Esophagus (tissue), 2 donors: Measurements from ENCODE around the gene DOCK10. TPM values are rescaled to one million over a fixed set of nuclear protein-coding genes. Genes with fewer than 3 reads are reported as not detected.

ENCODE experiments used
- H3K27ac ChIP-seq, 2 donors: one replicate each; pipeline ENCODE4 v1.5.1; 2013; ENCODE audit warnings: low read depth in 2 of 2, mild to moderate bottlenecking in 2 of 2, inconsistent platforms in 1 of 2, low read length in 1 of 2, moderate library complexity in 1 of 2
- H3K27me3 ChIP-seq, 2 donors: one replicate each; pipeline ENCODE4 v1.6.1; 2013; ENCODE audit warnings: low read length in 2 of 2, control low read depth in 1 of 2, mild to moderate bottlenecking in 1 of 2; ENCODE audit not compliant: insufficient read depth in 2 of 2, control insufficient read depth in 1 of 2
- H3K36me3 ChIP-seq, 2 donors: one replicate each; pipeline ENCODE4 v1.6.1; 2013; ENCODE audit warnings: low read length in 1 of 2; ENCODE audit not compliant: control insufficient read depth in 2 of 2, insufficient read depth in 2 of 2
- H3K4me1 ChIP-seq, 2 donors: one replicate each; pipeline ENCODE4 v1.6.1; 2013; ENCODE audit warnings: low read length in 1 of 2; ENCODE audit not compliant: control insufficient read depth in 2 of 2, insufficient read depth in 2 of 2
- H3K4me3 ChIP-seq, 2 donors: one replicate each; pipeline ENCODE4 v1.5.1; 2013; ENCODE audit warnings: low read length in 2 of 2, mild to moderate bottlenecking in 2 of 2, low read depth in 1 of 2, moderate library complexity in 1 of 2
- H3K9me3 ChIP-seq, 2 donors: one replicate each; pipeline ENCODE4 v1.6.1; 2013; ENCODE audit warnings: mild to moderate bottlenecking in 2 of 2, low read depth in 1 of 2, low read length in 1 of 2, moderate library complexity in 1 of 2; ENCODE audit not compliant: control insufficient read depth in 2 of 2, insufficient read depth in 1 of 2
- WGBS, 2 donors: extraction: QIAGEN DNeasy Blood & Tissue Kit; methylation state at CpG; one replicate each; pipeline ENCODE4 v1.1.7; 2013; 5-methylcytosine and 5-hydroxymethylcytosine counted together
- polyA plus RNA-seq, 2 donors: library from polyadenylated mRNA; stranded (reverse); fragments of 200-250 nt; gene quantifications; one replicate each; pipeline ENCODE4 v1.2.3, GENCODE V29; 2013
- donor health status: healthy with polysubstance abuse.
- donor health status: Bipolar disorder and iron deficiency.

DOCK10 gene
- polyA plus RNA-seq, 2 donors = 1.7 to 2.5 TPM

DNA sequence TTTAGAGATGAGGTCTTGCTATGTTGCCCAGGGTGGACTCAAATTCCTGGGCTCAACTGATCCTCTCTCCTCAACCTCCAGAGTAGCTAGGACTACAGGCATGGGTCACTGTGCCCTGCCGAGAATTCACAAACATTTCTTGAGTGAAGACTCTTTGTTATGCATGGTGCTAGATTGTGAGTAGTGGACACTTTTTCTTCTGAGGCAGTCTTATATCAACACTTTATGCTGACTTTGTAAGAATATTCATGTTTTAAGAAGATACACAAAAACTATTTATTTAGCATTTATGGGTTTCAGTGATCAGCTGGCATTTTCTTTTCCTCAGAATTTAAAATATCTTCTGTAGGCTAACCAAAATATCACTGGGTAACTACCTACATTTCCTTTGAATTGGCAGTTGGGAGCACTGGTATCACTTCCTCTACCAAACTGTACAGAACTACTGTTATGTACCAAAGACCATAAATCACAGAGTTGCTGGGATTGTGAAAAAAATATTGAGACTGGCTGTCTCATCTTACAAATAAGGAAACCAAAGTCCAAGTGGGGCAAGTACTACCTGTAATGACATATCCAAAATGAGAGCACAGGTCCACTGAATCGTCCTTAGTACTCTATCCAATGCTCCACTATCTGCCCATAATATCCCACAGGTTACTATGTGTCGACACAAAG lies 34.0 kb downstream of the DOCK10 start:
- H3K4me1 ChIP-seq = peaks cover 0 to 2% of the 10 kb centered on the region in 2 donors
- no peaks in the 10 kb centered on the region for H3K9me3 ChIP-seq
- no peaks in the 10 kb centered on the region for H3K36me3 ChIP-seq
- WGBS, 2 donors = 73 to 82% methylated on average over 3 of the region's 3 CpGs
- no peak overlapping the region for H3K27ac ChIP-seq
- no peaks in the 10 kb centered on the region for H3K27me3 ChIP-seq
- H3K4me3 ChIP-seq = no peak overlapping the region

DNA sequence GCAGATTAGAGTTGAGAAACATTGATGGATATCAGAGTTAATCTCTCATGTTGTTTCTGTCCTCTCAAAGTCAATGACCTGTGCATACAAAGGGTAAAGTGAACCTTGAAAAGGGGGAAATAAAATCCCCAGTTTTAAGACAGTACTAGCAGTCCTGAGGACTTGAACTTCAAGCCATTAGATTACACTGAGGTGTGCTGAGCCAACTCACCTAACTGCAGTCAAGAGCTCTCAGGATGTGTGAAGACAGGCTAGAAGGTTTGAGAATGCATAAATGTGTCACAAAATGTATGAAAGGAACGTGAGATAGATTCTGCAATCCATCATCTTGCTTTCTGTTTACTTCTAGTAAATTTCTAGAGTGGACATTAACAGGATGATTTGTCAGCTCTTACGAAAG lies 35.5 kb downstream of the DOCK10 start:
- Histone ChIP-seq H3K4me3 (no peak overlapping the region), H3K27ac (no peak overlapping the region), H3K27me3 (no peaks in the 10 kb centered on the region), H3K9me3 (no peaks in the 10 kb centered on the region), H3K4me1 (peaks cover 0 to 2% of the 10 kb centered on the region in 2 donors), H3K36me3 (no peaks in the 10 kb centered on the region)
- WGBS, 2 donors = 67 to 70% methylated on average over 2 of the region's 2 CpGs

DNA sequence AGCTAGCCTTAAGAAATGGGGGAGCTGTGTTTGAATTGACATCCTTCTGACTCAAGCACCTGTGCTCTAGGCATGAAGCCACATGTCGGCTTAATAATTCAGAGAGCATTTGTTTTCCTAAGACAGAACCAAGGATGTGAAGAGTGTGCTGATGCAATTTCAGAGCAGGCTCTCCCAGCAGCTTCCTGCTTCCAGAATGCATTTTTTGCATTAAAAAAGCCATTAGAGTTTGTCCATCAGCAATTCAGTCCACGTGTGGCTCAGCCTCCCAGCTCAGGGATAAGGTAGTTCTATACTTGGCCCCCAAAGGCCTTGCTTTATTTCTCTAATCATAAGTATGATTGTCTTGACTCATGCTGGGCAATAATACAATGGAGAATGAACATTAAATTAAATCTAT lies 37.7 kb downstream of the DOCK10 start:
- Histone ChIP-seq H3K9me3 (no peaks in the 10 kb centered on the region), H3K4me1 (no peaks in the 10 kb centered on the region), H3K36me3 (no peaks in the 10 kb centered on the region), H3K27me3 (no peaks in the 10 kb centered on the region), H3K4me3 (no peak overlapping the region), H3K27ac (no peak overlapping the region)
- WGBS, 2 donors = 35 to 50% methylated on average over 2 of the region's 2 CpGs

- H3K36me3 ChIP-seq = no peaks in the 10 kb centered on the region
- H3K4me1 ChIP-seq = no peaks in the 10 kb centered on the region
- 55 to 57% methylated on average over 5 of the region's 5 CpGs for WGBS, 2 donors
- no peak overlapping the region for H3K4me3 ChIP-seq
- H3K27me3 ChIP-seq = no peaks in the 10 kb centered on the region
- H3K27ac ChIP-seq = no peak overlapping the region
- no peaks in the 10 kb centered on the region for H3K9me3 ChIP-seq
Measured at GRCh38 chr2:225002656-225003045, 39.6 kb downstream of the DOCK10 start.

- no peaks in the 10 kb centered on the region for H3K36me3 ChIP-seq
- H3K27me3 ChIP-seq = no peaks in the 10 kb centered on the region
- H3K9me3 ChIP-seq = no peaks in the 10 kb centered on the region
- H3K4me3 ChIP-seq = no peak overlapping the region
- 48 to 55% methylated on average over 6 of the region's 6 CpGs for WGBS, 2 donors
- H3K27ac ChIP-seq = no peak overlapping the region
- no peaks in the 10 kb centered on the region for H3K4me1 ChIP-seq
Measured at GRCh38 chr2:225002039-225002655, 40.1 kb downstream of the DOCK10 start.

DNA sequence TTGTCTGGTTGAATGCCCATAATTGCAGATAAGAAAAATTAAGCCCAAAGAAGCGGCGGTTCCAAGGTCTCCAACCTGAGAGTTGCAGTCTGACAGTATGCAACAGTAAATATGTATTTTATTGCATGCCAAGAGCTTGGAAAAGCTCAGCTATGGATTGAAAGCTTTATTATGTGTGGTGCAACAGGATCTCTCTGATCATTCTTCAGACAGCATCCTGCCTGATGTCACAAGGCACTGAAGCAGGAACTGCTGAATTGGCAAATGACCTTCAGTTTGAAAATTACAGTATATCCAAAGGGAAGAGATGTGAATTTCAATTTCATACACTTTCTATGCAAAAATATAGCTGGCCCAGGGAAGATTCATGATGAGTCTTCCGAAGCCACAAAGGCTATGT lies 42.5 kb downstream of the DOCK10 start:
- 71 to 93% methylated on average over 3 of the region's 3 CpGs for WGBS, 2 donors
- Histone ChIP-seq H3K9me3 (no peaks in the 10 kb centered on the region), H3K27ac (no peak overlapping the region), H3K4me1 (no peaks in the 10 kb centered on the region), H3K4me3 (no peak overlapping the region), H3K27me3 (no peaks in the 10 kb centered on the region), H3K36me3 (no peaks in the 10 kb centered on the region)

- Histone ChIP-seq H3K4me1 (no peaks in the 10 kb centered on the region), H3K9me3 (no peaks in the 10 kb centered on the region), H3K27ac (no peak overlapping the region), H3K4me3 (no peak overlapping the region), H3K36me3 (no peaks in the 10 kb centered on the region), H3K27me3 (no peaks in the 10 kb centered on the region)
- WGBS, 2 donors = 55 to 59% methylated on average over 1 of the region's 1 CpG
Measured at GRCh38 chr2:224999321-224999720, 42.9 kb downstream of the DOCK10 start.

- H3K4me1 ChIP-seq = no peaks in the 10 kb centered on the region
- H3K36me3 ChIP-seq = no peaks in the 10 kb centered on the region
- H3K27ac ChIP-seq = no peak overlapping the region
- H3K27me3 ChIP-seq = no peaks in the 10 kb centered on the region
- H3K4me3 ChIP-seq = no peak overlapping the region
- H3K9me3 ChIP-seq = no peaks in the 10 kb centered on the region
- 58 to 63% methylated on average over 8 of the region's 8 CpGs for WGBS, 2 donors
Measured at GRCh38 chr2:224997802-224998201, 44.5 kb downstream of the DOCK10 start.

GRCh38 chr2:224995419-224995818 lies 46.8 kb downstream of the DOCK10 start:
- H3K4me3 ChIP-seq = no peak overlapping the region
- no peaks in the 10 kb centered on the region for H3K27me3 ChIP-seq
- 89 to 91% methylated on average over 3 of the region's 3 CpGs for WGBS, 2 donors
- no peaks in the 10 kb centered on the region for H3K36me3 ChIP-seq
- no peaks in the 10 kb centered on the region for H3K4me1 ChIP-seq
- no peak overlapping the region for H3K27ac ChIP-seq
- no peaks in the 10 kb centered on the region for H3K9me3 ChIP-seq

DNA sequence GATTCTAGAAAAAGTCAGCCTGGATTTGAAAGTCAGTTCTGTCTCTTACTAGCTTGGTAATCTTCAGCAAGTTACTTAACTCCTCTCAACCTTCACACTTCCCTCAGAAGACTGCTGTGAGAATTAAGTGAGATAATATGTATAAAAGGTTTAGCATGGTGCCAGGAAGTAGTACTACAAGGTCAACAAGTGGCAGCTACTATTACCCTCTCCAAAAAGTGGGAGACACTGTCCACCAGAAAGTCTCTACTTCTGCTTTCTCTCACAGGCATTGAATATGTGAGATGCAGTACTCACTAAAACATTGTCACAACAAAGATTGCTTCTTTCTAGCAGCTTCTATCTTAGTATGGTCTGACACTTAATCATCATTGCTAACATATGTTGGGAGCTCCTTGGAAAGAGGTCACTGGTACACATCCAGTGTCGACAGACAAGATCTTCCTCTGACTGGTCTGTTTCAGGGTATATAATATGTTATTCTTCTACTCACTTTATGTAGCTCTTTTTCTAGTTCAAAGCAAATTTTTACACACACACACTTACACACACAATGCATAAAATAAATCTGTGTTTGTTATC lies 47.9 kb downstream of the DOCK10 start:
- 84 to 93% methylated on average over 1 of the region's 1 CpG for WGBS, 2 donors
- no peaks in the 10 kb centered on the region for H3K27me3 ChIP-seq
- H3K4me3 ChIP-seq = no peak overlapping the region
- H3K9me3 ChIP-seq = no peaks in the 10 kb centered on the region
- H3K4me1 ChIP-seq = no peaks in the 10 kb centered on the region
- H3K27ac ChIP-seq = no peak overlapping the region
- no peaks in the 10 kb centered on the region for H3K36me3 ChIP-seq
